ENCODE measurements around the gene USP13. TPM values are rescaled to one million over a fixed set of nuclear protein-coding genes. Genes with fewer than 3 reads are reported as not detected.

USP13 gene
- total and polyA plus RNA-seq, 2 of the 13 experiments (the other 11 are each of a cell fraction or from before 2014, with no cell fraction given), result 15.9 to 36.7 TPM

GRCh38 chr3:179739816-179740594 is 87.2 kb downstream of the USP13 start (continued):
- TF ChIP-seq BATF2 (CRISPR knock-in tag; IDR thresholded peaks at IDR 0.05) (no peak), ZNF83 (CRISPR knock-in tag; IDR thresholded peaks at IDR 0.05; ENCODE audit: borderline replicate concordance) (no peak), KDM3A (CRISPR knock-in tag; IDR thresholded peaks at IDR 0.05; ENCODE audit: low read depth) (no peak), ZNF550 (CRISPR knock-in tag; IDR thresholded peaks at IDR 0.05; ENCODE audit: borderline replicate concordance) (no peak), SIN3A (IDR thresholded peaks at IDR 0.05; ENCODE audit: borderline replicate concordance, low read depth, low read length) (no peak), SP1 (IDR thresholded peaks at IDR 0.05) (no peak), SP1 (CRISPR knock-in tag; IDR thresholded peaks at IDR 0.05) (no peak), ZNF510 (CRISPR knock-in tag; IDR thresholded peaks at IDR 0.05; ENCODE audit: low read depth) (no peak), ZNF704 (CRISPR knock-in tag; IDR thresholded peaks at IDR 0.05; ENCODE audit: borderline replicate concordance) (no peak), FOXJ3 (CRISPR knock-in tag; IDR thresholded peaks at IDR 0.05; ENCODE audit: borderline replicate concordance) (peak; percentile 94; the same call in 1 of the 2 replicates), ZHX2 (IDR thresholded peaks at IDR 0.05; ENCODE audit: low read depth) (no peak), ZHX2 (CRISPR knock-in tag; IDR thresholded peaks at IDR 0.05; ENCODE audit: borderline replicate concordance) (no peak), ZNF572 (CRISPR knock-in tag; IDR thresholded peaks at IDR 0.05) (no peak), ZBTB33 (CRISPR knock-in tag; IDR thresholded peaks at IDR 0.05) (no peak), AKAP8 (CRISPR knock-in tag; IDR thresholded peaks at IDR 0.05) (no peak), MTA1 (CRISPR knock-in tag; IDR thresholded peaks at IDR 0.05; ENCODE audit: borderline replicate concordance) (no peak), ZFYVE20 (CRISPR knock-in tag; IDR thresholded peaks at IDR 0.05; ENCODE audit: borderline replicate concordance, low read depth) (no peak), SMAD3 (CRISPR knock-in tag; IDR thresholded peaks at IDR 0.05) (peak; percentile 63; the same call in 1 of the 2 replicates), RBFOX2 (IDR thresholded peaks at IDR 0.05; ENCODE audit: low read depth, low read length) (0 out of 2 replicates have a peak, but pooled peaks have one; percentile 30), ZNF768 (CRISPR knock-in tag; IDR thresholded peaks at IDR 0.05) (no peak)

All from HepG2 (cell line).